GM21737 (cell line): ENCODE measurements around the gene ZBTB25.

Experiments
- ATAC-seq: cut with Tn5 transposase; IDR thresholded peaks from one replicate; pipeline ENCODE4 v1.9.1; 2021; ENCODE audit warnings: mild to moderate bottlenecking, moderate library complexity; ENCODE audit not compliant: unreplicated experiment

Gene ZBTB25, protein sequence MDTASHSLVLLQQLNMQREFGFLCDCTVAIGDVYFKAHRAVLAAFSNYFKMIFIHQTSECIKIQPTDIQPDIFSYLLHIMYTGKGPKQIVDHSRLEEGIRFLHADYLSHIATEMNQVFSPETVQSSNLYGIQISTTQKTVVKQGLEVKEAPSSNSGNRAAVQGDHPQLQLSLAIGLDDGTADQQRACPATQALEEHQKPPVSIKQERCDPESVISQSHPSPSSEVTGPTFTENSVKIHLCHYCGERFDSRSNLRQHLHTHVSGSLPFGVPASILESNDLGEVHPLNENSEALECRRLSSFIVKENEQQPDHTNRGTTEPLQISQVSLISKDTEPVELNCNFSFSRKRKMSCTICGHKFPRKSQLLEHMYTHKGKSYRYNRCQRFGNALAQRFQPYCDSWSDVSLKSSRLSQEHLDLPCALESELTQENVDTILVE

DNA sequence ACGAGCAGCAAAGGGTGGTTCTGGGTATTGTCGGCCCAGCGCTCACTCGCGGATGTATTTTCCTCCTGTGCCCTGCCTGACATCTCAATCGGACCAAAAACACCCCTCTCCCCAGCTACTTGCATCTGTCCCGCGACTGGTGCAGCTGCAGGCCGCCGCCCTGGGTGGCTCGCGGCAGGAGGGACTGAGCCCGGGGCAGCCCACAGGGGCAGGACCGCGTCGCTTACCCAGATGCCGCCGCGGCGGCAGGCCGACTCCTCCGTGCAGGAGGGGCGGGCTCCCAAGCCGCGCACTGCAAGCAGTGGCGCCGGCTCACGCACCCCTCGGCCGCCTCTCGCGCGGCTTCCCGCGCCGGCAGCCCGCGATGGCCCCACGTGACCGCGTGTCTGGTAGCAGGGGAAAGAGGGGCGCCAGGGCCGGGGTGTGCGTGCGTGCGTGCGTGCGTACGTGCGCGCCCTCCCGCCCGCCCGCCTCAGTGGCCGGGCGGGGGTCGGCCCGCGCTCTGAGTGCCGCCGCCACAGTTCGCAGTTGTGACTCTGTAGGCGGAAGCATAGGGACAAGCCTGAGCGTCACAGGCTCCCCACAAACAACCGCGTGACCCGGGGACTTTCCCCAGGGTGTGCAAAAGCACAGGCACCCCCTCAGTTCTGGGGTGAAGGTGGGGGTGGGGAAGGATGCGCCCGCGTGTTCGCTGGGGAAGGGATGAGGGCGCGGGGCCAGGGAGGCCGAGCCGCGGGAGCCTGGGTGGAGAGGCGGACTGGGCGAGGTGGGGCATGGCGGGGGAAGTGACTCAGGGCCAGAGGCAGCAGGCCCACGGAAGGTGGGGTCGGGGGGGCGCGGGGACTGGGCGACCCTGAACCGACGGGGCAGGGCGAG lies at the start of gene ZBTB25:
ZBTB25 (minus strand) TSS at position 405 of the 876 bp plus-strand sequence. CDS start 13,305 bp downstream, outside the sequence.
- ATAC-seq: peak; percentile 56

DNA sequence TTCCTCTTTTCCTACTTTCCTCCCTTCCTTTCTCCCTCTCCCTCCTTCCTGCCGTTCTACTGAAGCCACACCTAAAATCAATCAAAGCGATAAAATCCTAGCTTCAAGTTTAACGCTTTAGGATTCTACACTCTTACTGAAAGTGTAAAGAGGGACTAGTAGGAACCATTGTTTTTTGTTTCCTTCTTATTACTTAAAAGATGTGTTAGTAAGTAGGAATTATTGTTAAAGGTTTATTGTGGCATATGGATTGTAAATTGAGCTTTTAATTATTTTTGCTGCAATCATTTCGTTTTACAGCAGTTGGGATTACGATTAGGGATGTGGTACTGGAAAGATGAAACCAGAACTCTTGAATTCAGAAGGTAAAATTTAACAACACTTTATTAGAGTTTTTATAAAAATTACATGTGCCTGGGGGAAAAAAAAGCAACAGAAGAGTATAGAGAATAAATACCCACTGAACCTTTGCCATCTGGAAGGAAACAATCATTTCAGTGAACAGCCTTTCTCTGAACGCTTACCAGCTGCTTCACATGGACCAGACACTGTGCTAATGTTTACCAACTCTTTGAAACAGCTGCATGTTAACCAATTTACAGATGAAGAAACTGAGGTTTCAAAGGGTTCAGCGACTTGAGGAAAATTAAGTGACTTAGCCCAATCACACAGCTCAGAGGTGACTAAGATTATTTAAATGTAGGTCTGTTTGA lies 47.1 kb upstream of the ZBTB25 start:
- ATAC-seq: no peak

DNA sequence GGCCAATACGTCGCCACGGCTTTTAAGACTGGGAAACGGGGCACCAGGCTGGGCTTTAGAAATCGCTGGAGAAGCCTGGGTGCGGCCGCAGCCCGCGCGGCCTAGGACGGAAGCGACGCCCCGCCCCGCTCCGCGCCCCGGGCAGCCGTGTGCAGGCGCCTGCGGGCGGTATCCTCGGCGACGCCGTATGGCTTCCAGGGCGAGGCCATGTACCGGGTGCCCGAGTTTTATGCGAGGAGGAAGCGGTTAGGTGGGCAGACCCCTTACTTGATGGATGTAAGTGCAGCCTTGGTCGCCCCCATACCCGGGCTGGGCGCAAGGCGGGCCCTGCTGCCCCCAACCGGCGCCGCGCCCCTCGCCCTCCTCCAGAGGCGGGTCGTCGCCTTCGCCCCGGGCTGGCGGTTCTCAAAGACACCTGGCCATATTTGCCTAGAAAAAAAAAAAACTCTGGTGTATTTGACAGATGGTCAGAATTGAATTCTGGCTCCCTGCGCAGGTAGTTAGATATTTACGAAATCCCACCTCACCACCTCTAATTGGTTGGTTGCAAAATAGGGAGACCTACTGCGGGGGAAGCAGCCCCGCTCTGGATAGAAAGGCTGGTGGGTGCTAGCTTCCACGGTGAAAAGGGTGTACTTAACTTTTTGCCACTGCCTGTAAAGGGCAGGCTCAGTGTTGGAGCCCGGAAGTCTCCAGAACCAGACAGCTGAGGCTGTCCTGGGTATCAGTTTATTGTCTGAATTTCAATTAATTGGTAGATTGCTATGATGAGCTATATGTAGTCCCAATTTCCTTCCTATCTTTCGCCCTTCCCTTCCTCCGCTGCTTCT lies 46.4 kb upstream of the ZBTB25 start, which contains the start of gene PPP1R36:
PPP1R36 (plus strand) TSS at position 171 of the 830 bp plus-strand sequence; CDS start at position 208, 37 bp downstream.
- ATAC-seq: no peak

DNA sequence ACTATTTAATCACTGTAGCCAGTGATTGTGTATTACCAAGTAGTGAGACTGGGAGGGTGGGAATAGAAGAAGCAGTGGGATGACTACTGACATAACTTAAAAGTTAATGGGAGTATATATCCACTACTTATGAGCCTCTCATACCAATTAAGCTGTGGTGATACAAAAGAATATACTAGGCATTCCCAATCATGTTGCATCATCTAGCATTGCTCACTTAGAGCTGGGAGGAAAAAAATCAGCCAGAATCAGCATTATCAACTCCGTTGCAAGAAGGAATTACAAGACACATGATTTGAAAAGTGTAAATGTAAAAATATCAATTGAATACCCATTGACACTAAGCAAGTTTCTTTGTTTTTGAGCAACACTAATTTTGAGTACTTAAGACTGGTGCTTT lies 45.4 kb upstream of the ZBTB25 start:
- no peak for ATAC-seq

DNA sequence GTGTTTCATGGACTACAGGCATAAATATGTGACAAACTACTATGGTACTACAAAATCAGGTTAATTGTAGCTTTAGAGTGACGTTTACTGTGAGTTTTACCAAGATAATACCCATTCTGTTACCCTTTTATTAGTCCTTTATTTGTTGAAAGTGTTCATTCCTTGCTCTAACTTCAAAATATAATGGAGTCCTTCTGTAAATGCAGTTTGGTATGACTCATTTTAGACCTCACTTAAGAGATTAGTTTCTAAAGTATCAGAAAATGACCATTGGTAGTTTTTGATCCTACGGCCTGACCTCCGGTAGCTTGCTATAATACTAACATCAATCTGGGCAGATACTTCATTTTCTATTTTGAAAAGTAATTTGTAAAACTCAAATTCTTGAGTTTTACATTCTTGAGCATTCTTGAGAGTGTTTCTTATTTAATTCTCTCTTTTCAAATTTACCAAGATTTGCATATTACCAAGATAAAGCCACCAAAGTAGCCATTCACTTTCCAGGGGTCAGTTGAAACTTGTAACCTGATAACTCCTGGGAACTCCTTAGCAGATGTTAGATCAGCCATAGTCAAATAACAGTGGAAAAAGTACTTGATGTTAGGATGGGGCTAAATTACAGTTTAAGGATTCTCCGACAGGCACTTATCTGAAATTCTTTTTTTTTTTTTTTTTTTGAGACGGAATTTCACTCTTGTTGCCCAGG lies 41.1 kb upstream of the ZBTB25 start:
- ATAC-seq: no peak

DNA sequence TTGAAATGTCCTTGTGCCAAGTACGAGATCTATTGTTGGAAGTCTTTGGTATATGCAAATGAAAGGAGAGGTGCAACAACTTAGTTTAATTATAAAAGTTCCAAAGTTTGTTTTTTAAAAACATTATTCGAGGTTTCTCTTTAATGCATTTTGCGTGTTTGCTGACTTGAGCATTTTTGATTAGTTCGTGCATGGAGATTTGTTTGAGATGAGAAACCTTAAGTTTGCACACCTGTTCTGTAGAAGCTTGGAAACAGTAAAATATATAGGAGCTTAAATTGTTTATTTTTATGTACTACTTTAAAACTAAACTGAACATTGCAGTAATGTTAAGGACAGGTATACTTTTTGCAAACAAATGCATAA lies 39.2 kb upstream of the ZBTB25 start:
- ATAC-seq: no peak

DNA sequence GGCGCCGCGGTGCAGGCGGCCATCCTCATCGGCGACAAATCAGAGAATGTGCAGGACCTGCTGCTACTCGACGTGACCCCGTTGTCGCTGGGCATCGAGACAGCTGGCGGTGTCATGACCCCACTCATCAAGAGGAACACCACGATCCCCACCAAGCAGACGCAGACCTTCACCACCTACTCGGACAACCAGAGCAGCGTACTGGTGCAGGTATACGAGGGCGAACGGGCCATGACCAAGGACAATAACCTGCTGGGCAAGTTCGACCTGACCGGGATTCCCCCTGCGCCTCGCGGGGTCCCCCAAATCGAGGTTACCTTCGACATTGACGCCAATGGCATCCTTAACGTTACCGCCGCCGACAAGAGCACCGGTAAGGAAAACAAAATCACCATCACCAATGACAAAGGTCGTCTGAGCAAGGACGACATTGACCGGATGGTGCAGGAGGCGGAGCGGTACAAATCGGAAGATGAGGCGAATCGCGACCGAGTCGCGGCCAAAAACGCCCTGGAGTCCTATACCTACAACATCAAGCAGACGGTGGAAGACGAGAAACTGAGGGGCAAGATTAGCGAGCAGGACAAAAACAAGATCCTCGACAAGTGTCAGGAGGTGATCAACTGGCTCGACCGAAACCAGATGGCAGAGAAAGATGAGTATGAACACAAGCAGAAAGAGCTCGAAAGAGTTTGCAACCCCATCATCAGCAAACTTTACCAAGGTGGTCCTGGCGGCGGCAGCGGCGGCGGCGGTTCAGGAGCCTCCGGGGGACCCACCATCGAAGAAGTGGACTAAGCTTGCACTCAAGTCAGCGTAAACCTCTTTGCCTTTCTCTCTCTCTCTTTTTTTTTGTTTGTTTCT lies 38.6 kb upstream of the ZBTB25 start:
- ATAC-seq: no peak

DNA sequence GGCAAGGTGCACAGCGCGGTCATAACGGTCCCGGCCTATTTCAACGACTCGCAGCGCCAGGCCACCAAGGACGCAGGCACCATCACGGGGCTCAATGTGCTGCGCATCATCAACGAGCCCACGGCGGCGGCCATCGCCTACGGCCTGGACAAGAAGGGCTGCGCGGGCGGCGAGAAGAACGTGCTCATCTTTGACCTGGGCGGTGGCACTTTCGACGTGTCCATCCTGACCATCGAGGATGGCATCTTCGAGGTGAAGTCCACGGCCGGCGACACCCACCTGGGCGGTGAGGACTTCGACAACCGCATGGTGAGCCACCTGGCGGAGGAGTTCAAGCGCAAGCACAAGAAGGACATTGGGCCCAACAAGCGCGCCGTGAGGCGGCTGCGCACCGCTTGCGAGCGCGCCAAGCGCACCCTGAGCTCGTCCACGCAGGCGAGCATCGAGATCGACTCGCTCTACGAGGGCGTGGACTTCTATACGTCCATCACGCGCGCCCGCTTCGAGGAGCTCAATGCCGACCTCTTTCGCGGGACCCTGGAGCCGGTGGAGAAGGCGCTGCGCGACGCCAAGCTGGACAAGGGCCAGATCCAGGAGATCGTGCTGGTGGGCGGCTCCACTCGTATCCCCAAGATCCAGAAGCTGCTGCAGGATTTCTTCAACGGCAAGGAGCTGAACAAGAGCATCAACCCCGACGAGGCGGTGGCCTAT lies 37.8 kb upstream of the ZBTB25 start:
- ATAC-seq: no peak

DNA sequence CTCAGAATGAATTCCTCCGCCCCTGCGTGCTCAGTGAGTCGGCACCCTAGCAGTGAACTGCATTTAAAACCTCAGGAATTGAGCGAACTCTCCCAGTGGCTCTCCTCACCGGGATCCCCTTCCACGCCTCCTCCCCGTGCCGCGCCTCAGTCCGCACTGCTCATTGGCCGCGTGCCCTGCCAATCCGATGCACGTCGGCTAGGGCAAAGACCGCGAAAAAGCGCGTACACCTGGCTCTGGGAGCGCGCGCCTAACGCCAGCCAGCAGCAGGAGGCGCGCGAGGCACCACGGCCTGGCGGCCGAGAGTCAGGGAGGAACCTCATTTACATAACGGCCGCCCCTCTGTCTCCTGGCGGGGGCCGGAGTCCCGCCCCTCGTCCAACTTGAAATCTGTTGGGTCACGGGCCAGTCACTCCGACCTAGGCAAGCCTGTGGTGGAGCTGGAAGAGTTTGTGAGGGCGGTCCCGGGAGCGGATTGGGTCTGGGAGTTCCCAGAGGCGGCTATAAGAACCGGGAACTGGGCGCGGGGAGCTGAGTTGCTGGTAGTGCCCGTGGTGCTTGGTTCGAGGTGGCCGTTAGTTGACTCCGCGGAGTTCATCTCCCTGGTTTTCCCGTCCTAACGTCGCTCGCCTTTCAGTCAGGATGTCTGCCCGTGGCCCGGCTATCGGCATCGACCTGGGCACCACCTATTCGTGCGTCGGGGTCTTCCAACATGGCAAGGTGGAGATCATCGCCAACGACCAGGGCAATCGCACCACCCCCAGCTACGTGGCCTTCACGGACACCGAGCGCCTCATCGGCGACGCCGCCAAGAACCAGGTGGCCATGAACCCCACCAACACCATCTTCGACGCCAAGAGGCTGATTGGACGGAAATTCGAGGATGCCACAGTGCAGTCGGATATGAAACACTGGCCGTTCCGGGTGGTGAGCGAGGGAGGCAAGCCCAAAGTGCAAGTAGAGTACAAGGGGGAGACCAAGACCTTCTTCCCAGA lies 36.9 kb upstream of the ZBTB25 start, which contains the start of gene HSPA2:
HSPA2 (plus strand) TSS at position 534 of the 995 bp plus-strand sequence; CDS start at position 643, 109 bp downstream.
- ATAC-seq: peak; percentile 94

DNA sequence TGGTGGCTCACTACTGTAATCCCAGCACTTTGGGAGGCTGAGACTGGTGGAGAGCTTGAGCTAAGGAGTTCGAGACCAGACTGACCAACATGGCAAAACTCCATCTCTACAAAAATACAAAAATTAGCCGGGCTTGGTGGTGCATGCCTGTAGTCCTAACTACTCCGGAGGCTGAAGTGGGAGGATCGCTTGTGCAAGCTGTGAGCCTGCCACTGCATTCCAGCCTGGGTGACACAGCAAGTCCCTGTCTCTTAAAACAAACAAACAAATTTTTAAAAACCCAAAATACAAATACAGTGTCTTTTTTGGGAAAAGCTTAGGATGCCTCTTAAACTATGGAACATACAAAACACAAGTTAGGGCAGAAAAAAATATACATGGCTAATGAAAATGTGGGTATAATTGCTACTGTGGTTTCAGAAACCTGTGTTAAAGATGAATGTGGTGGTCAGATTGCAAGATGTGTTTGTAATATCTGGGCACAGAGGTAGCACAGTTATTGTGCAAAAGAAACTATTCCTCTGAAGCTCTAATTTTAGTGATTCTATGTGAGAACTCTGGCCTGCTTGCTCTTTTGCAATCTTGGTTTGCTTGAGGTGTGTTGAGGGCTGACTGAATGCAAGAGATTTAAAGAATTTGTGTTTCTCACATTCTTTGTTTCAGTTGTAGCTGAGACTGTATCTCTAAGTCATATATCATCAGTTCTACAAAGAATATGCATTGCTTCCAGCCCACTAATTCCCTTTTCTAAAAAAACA lies 33.0 kb upstream of the ZBTB25 start:
- ATAC-seq: no peak

DNA sequence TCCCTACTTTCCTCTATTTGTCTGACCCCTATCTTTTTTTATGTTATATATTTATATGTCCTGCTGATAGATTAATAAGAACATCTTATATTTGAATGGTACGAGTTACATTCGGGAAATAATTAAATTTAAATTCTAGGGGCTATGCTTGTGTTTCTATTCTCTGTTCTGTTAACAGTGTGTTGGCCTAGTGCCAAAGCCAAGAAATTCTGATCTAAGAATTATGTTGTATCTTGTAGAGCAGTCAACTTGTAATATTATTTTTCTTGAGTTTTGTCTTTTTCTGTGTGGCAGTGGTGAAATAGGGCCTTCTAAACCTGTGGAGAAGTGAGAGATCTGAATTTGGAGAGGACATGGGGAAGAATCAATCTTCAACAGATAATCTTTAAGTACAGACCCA lies 27.9 kb upstream of the ZBTB25 start:
- ATAC-seq: no peak

DNA sequence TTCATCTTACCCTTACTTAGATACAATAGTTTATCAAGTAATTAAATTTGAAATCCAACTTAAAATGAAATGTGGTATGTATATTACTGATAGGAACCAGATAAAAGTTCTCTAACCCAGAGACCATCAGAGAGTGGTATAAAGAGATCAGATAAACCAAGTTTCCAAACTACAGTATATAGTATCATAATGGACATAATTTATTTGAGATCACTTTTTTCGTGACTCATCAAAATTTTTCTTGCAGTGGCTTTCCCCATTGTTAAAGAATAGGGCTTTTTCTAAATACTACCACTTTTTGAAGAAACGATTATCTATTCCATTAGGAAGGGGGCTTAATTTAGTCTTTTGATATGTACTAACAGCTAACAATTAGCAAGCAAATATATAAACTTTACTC lies 21.7 kb upstream of the ZBTB25 start:
- ATAC-seq: no peak

DNA sequence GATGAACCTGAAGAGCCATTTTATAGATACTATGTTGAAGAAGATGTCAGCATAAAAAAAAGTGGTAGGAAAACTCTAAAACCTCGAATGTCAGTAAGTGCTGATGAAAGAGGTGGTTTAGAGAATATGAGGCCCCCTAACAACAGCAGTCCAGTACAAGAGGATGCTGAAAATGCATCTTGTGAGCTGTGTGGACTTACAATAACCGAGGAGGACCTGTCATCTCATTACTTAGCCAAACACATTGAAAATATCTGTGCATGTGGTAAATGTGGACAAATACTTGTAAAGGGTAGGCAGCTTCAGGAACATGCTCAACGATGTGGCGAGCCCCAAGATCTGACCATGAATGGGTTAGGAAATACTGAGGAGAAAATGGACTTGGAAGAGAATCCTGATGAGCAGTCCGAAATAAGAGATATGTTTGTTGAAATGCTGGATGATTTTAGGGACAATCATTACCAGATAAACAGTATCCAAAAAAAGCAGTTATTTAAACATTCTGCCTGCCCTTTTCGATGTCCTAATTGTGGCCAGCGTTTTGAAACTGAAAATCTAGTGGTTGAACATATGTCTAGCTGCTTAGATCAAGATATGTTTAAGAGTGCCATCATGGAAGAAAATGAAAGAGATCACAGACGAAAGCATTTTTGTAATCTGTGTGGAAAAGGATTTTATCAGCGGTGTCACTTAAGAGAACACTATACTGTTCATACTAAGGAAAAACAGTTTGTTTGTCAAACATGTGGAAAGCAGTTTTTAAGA lies 19.1 kb upstream of the ZBTB25 start:
- no peak for ATAC-seq

DNA sequence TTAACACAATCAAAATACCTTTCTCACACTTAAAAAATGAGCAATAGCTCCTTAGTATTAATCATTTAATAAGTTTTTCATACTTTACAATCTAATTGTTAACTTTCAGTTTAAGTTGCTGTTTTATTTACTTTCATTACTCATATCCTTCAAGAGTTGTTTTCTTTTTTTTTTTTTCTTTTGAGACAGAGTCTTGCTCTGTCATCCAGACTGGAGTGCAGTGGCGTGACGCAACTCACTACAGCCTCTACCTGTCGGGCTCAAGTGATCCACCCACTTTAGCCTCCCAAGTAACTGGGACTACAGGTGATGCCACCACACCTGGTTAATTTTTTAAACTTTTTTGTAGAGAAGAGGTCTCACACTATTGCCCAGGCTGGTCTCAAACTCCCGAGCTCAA lies 17.1 kb upstream of the ZBTB25 start:
- no peak for ATAC-seq

DNA sequence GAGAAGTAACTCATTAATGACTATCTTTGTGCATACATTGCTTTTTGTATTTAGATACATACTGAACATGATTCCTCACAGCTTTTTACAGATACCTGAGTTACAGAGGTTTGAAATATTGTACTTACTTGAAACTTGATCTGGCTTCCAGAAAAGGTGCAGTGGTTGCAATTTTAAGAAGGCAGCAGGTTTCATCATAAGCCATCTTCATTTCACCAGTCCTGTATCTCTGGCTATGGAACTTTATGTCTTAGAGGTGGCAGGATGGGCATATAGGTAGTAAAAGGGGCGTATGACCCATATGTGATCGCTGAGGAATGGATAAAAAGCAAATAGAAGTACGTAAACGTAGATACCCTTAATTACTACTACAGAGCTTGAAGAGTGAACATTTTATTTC lies 14.6 kb upstream of the ZBTB25 start:
- ATAC-seq: no peak
